Measurements from ENCODE around the gene ANKK1.

ANKK1 gene

GRCh38 chr11:113387605-113388211 lies at the start of gene ANKK1:
Gene ANKK1 (plus strand): TSS chr11:113387779. CDS start chr11:113387885, 106 bp downstream.
- DNase-seq (ENCODE audit: low read depth in 2 of 2, low spot score in 1 of 2) = no peak

DNA sequence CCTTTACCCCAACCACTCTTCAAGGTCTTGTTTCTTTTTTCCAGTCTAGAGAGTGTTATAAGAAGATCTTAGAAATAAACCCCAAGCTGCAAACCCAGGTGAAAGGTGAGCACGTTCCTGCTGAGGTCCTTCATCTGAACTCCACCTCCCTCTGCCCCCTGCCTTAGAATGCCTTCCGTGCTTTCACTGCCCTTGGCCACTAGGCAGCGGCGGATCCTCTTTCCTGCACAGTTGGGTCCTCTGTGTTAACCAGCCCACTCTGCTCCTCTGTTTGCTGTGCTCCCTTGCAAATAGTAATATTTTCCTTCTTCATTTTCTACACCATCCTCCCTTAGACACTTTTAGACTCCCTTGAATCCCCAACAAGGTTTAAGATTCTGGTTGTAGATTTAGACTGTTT lies 48.8 kb upstream of the ANKK1 start:
- no peak for DNase-seq (ENCODE audit: low read depth in 2 of 2, low spot score in 1 of 2)

DNA sequence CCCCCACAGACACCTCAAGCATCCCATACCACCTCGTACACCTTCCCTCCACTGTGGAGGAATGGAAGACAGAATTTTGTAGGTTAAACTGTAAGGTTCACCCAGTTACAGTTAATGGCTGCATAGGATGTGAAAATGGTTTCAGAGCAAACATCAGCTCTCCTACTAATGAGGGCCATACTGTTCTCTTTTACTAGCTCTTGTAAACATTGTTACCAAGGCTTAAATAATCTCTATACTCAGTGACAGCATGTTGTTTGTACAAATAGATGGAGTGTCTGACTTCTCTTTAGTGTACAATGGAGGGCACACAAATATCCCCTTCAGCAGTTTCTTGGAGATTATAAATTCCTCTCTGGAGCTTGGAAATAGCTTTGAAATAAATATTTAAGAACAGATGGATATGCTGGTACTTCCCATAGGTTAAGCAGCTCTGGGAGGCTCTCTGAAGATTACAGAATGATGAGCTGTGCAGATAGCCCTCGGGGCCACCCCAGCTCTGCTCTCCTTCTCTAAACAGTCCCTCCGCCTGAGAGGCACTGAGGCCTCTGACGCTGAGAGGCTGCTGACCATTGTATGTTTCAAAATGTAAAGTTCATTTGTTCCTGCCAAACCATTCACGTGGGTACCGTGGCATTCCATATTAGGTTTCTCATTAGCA lies 47.5 kb upstream of the ANKK1 start:
- DNase-seq (ENCODE audit: low read depth in 2 of 2, low spot score in 1 of 2) = no peak

DNA sequence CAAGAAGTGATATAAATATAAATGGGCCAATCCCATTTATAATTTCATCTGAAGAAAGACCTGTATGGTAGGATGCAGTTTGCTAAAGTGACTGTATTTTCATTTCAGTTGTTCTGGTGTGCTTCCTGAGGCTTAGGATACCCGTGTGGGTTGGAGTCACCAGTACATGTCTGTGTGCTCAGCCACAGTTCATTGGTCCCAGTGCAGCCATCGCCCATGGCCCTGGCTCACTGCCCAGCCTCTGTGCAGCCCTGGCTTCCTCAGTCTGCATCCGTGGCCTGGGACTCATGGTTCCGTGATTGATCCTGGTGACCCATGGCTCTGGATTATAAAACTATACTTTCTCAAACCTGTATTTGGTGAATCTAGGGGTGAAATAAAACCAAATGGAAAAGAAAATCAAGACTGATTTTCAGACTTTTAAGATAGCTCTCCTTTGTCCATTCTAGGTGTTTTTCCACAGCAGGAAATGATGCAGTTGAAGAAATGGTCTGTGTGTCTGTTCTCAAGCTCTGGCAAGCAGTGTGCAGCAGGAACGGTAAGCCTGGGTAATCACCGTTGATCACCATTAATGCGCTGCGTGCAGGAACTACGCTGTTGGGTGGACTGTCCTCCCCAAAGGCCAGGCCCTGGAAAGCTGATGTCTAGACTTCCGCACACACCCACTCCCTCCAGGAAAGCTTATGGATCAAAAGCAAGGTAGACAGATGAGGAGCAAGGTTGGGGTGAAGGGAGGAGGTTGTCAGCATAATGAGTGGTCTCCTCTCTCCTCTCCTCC lies 46.0 kb upstream of the ANKK1 start:
- no peak for DNase-seq (ENCODE audit: low read depth in 2 of 2, low spot score in 1 of 2)

GRCh38 chr11:113345978-113346377 lies 41.6 kb upstream of the ANKK1 start:
- no peak for DNase-seq (ENCODE audit: low read depth in 2 of 2, low spot score in 1 of 2)

- DNase-seq (ENCODE audit: low read depth in 2 of 2, low spot score in 1 of 2) = no peak
Measured at GRCh38 chr11:113349528-113349927, 38.1 kb upstream of the ANKK1 start.

DNA sequence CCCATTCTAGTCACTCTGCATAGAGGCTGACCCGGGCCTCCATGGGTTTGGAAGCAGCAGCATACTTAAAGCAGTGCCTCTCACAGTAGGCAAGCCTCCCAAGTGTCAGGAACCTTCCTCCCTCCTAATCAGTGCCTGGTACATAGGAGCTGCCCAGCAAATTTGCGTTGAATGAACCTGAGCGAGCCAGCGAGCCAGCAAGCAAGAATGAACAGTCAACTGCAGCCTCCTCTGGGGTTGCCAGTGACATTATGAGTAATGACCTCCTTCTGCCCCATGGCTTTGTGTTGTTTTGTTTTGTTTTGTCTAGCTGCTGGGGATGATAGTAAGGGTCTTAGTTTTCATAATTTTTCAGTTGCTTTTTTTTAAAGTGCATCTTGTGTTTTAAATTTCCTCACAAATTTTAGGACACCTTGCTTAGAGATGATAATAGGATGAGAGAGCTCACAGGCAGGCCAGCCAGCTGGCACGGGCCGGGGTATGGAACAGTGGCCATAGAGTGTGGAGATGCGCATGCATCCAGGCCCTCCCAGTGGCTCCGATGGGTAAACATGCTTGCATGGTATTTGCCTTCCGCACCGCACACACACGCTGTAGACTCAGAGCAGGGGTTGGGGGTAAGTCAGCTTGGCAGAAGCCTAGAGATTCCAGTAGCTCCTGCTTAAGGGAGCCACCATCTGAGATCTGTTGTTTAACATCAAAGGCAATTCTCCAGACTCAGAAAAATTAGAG lies 37.1 kb upstream of the ANKK1 start:
- DNase-seq (ENCODE audit: low read depth in 2 of 2, low spot score in 1 of 2) = no peak

GRCh38 chr11:113351068-113351450 lies 36.5 kb upstream of the ANKK1 start:
- no peak for DNase-seq (ENCODE audit: low read depth in 2 of 2, low spot score in 1 of 2)

DNA sequence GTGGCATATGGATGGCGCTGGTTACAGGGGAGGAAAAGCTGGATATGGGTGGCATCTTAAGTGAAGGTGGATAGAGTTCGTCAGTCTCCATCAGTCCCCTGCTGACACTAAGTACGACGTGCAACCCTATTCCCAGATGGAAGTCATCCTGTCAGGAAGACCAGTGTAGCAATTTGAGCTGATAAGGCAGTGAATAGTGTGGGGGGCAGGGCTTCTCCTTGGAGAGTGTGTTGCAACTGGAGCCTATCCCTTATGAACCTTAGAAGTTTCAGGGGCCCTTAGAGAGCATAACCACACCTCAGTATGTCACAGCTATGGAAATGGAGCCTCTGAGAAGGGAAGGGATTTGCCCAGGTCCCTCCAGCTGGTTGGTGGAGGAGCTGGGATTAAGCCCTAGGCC lies 36.1 kb upstream of the ANKK1 start:
- DNase-seq (ENCODE audit: low read depth in 2 of 2, low spot score in 1 of 2) = no peak

GRCh38 chr11:113356203-113356602 lies 31.4 kb upstream of the ANKK1 start:
- no peak for DNase-seq (ENCODE audit: low read depth in 2 of 2, low spot score in 1 of 2)

DNA sequence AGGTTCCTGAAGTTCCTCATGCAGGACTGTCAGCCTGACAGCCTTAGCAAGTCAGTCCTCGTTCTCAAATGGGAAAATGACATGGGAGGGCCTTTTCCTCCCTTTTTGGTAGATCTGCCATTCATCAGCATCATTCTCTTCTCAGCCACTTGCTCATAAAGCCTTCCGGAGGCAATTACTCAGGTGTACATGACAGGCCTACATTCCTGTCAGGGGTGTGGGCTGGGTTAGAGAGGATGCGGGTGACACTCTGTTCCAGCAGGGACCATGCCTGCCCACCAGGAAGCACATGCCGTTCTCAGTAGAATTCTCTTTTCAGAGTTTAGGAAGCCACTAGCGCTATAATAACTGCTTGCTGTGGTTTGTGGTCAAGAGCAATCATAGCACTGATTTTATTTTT lies 24.2 kb upstream of the ANKK1 start:
- DNase-seq (ENCODE audit: low read depth in 2 of 2, low spot score in 1 of 2) = no peak

GRCh38 chr11:113363996-113364641 lies 23.5 kb upstream of the ANKK1 start:
- no peak for DNase-seq (ENCODE audit: low read depth in 2 of 2, low spot score in 1 of 2)

- no peak for DNase-seq (ENCODE audit: low read depth in 2 of 2, low spot score in 1 of 2)
Measured at GRCh38 chr11:113365895-113366294, 21.7 kb upstream of the ANKK1 start.

GRCh38 chr11:113369411-113369810 lies 18.2 kb upstream of the ANKK1 start:
- DNase-seq (ENCODE audit: low read depth in 2 of 2, low spot score in 1 of 2) = no peak

- DNase-seq (ENCODE audit: low read depth in 2 of 2, low spot score in 1 of 2) = no peak
Measured at GRCh38 chr11:113370634-113371033, 16.9 kb upstream of the ANKK1 start.

- no peak for DNase-seq (ENCODE audit: low read depth in 2 of 2, low spot score in 1 of 2)
Measured at GRCh38 chr11:113372309-113372708, 15.3 kb upstream of the ANKK1 start.

DNA sequence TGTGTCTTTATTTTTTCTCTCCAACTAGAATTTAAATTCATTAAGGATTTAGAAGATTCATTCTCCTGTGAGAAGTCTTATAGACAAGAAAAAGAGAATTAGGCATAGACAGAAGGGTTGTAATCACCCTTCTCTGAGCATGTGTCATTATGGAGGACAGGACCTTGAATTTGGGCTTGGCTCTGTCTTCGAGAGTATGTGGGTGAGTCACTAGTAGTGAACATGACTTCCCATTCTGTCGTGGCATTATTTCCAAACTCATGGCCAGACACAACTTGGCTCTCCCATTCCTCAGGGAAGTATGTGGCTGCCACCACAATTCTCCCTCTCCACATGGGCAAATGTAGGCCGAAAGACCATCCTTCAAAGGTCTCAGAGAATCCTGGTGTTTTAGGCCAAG lies 14.3 kb upstream of the ANKK1 start:
- DNase-seq (ENCODE audit: low read depth in 2 of 2, low spot score in 1 of 2) = no peak

DNA sequence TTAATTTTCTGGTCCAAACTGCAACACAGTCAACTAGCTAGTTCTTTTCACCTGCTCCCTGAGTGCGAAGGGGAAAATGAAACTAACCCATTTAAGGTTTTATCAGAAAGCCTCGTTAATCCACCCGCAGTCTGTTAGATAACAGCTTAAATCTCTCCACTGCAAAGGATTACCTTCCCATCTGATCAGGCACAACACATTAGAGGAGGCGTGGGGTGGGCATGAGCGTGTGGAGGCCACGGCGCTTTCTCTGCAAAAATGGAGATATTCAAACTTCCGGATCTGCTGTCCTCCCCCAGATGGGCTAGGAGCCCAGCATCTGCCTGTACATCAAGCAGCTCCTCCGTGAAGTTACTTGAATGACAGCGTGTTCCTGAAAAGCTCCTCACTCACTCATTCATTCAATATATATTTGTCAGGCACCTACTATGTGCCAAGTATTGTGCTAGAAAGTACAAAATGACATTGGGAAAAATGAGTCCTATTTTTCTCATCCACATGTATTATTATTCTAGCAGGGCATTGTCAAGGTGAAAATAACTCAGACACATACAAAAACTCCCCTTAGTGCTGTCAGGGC lies 13.5 kb upstream of the ANKK1 start:
- no peak for DNase-seq (ENCODE audit: low read depth in 2 of 2, low spot score in 1 of 2)

DNA sequence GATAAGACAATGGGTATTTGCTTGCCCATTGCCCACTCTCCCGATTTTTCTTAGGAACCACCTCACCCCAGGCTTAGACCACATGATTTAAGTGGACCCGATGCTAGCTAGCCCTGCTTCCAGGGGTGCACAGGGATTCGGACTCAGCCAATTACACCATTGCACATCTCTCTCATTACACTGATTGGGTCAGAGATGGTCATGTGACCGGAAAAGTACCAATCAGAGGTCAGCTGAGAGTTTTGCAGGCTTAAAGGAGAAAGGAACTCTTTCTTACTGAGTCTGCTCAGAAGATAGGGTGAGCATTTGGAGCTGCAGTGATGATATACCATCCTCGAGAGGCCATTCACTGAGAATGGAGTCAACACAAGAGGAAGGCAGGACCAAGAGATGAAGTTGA lies 12.2 kb upstream of the ANKK1 start:
- no peak for DNase-seq (ENCODE audit: low read depth in 2 of 2, low spot score in 1 of 2)

GRCh38 chr11:113376156-113376555 lies 11.4 kb upstream of the ANKK1 start:
- DNase-seq (ENCODE audit: low read depth in 2 of 2, low spot score in 1 of 2) = no peak

All from stimulated activated CD8-positive, alpha-beta memory T cell treated with anti-CD3 and anti-CD28 coated beads, Interleukin-4, amount 100 ng/mL, for 1 hour (primary cell).